SKM-1 (cell line): Measurements from ENCODE around the gene PASD1.
A peak's percentile ranks its signal among the peaks of the same experiment; 100 is the strongest.

Experiments
- DNase-seq: peaks from one replicate; lab custom pipeline; 2025; ENCODE audit not compliant: unreplicated experiment; lab: John Stamatoyannopoulos, UW

Gene PASD1

GRCh38 chrX:151700581-151700980 lies 137.1 kb downstream of the PASD1 start:
- no peak for DNase-seq

DNA sequence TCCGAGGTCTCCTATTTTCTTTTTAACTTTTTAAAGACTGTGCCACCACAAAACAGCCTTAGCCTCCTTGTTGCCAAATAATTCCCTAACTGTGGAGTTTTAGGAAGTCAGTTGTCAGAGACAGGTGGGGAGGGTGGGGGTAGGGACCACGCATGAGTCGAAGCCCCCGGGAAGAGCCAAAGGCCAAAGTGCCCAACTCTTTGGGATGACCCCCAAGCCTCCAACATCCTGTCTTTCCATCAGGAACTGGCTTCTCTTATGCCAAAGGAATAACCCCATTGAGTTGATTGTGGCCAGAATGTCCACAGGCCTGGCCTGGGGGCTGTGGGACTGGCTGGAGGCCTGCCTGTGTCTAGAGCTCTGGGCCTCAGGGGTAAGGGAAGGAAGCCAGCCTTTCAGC lies 137.6 kb downstream of the PASD1 start:
- DNase-seq, result no peak

GRCh38 chrX:151701531-151701930 lies 138.1 kb downstream of the PASD1 start:
- DNase-seq, result no peak

DNA sequence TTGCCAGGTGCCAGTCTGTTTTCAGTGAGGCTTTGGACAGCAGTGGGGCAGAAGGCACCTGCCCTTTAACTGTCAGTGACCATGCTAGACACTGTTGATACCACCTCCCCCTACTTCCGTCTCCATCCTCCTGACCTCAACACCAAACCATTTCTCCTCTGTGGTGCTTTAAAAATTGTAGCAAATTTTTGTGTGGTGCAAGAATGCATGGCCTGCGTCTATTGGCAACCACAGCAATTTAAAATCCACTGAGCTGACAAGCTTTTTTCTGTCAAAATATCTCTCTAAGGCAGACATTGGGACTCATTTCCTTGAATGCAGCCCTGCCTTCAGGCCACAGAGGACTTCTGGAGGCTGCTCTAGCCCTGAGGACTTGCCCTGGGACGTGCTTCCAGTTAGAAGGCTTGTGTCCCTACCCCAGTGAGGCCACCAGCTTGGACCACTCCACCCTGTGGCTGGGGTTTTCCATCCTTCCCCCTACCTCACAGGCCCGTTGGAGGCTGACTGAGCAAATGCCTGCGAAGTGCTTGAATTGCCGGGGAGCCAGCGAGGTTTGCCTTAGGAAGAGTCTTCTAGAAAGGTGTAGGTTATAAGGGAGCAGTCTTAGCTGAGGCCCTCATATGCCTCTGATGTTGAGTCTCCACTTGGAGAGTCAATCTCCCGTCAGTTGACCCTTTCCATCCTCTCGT lies 138.7 kb downstream of the PASD1 start:
- no peak for DNase-seq

DNA sequence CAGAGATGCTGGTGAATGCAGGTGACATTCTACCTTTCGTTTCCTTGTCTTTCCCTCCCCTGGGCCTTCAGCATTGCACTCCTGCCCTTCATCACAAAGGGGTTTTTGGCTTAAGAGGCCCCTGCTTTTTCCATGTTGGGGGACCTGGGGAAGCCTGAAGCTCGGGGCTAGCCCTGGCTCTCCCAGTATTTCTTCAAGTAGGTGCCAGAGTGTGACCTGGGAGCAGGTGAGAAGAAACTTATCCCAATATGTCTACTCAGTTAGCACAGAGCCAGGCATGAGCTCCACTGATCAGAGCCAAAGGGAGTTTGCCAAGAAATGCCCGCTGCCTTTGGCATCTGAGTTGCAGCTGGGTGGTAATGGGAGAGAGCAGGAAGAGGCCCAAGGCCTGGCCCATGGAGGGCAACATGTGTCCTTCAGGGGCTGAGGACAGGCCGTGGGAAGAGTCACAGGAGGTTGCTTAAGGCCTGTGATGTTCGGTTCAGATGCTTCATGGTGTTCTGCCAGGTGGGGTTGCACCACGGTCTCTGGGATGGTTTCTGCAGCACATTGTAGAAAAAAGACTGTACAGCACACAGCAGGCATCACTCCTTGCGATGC lies 139.4 kb downstream of the PASD1 start:
- no peak for DNase-seq

- DNase-seq, result no peak
These were observed 140.0 kb downstream of the PASD1 start for GRCh38 chrX:151703487-151703886.

DNA sequence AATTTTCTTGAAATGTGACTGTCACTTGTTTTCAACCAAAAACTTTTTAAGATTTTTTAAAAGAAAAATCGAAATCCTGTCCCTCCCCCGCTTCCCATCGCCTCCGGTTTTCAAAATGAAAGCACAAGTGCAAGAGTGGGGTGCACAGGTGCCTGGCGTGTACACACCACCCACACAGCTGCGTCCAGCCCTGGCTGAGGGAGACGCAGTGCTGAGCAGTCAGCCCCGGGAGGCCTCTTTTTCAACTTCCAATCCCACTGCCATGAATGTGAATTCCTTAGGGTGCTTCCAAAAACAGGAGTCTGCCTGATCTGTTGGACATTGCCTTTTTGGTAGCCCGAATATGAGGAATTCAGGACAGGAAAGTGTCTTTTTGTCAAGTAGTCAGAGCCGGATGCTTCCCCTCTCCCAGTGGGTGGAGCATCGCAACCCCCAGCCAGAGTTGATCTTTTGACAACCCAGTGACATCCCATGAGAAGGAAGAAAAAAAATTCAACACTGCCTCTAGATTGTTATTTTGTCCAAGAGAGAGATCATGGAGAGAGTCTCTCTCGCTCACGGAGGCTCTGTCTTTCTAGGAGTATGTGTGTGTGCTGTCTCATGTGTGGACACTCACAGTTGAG lies 140.7 kb downstream of the PASD1 start:
- no peak for DNase-seq

DNA sequence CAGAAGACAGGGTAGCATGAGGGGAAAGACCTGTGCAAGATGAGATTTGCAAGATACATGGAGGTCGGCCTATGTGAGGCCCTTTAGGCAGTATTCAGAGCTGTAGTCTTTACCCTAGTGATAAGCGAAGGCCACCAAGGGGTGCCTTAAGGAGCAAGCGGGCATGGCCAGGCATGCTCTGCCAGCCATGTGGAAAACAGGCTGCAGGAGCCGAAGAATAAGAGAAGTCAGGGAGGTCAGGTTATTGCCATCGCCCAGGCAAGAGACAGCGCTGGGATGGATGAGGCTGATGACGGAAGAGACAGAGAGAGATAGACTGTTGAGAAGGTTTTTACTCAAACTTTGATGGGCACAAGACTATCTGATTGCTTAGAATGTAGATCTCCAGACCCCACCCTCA lies 145.3 kb downstream of the PASD1 start:
- DNase-seq, result no peak

- no peak for DNase-seq
These were observed 147.0 kb downstream of the PASD1 start for GRCh38 chrX:151710457-151710856.

DNA sequence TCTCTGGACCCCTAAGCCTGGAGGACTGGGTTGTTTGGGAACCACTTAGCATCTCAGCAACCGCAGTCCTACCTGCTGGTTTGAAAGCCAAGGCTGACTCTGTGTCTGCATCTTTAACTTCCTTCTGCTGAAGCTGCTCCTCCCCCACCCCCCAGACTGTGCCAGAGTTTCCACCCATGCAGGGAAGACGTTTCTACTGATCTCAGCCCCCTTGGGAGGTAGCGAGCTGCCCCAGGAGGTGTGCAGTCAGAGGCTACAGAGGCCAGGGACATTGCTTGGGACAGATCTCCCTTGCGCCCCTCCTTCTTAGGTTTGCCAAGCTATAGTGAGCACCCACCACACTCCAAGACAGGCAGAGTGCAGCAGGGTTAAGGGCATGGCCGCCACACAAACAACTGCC lies 147.7 kb downstream of the PASD1 start:
- DNase-seq, result no peak

GRCh38 chrX:151711787-151712186 lies 148.3 kb downstream of the PASD1 start:
- DNase-seq, result no peak

- DNase-seq, result no peak
These were observed 148.8 kb downstream of the PASD1 start for GRCh38 chrX:151712253-151712652.

DNA sequence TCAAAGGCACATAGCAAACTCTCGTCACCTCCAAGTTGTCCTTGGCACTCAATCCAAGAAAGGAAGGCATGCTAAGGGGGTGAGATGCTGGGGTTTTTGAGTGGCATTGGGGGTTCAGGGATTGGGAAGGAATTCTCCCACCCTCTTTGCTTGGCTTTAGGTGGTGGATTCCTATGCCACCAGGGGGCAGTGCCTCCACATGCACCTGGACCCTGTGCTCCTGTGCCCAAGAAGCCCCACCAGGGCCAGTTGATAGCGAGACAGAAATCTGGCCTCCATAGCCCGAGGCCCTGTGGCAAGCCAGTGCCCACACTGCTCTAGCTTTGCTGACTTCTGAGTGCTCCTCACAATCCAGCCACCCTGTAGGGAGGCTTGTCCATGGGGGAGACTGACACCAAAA lies 150.4 kb downstream of the PASD1 start:
- DNase-seq, result no peak

DNA sequence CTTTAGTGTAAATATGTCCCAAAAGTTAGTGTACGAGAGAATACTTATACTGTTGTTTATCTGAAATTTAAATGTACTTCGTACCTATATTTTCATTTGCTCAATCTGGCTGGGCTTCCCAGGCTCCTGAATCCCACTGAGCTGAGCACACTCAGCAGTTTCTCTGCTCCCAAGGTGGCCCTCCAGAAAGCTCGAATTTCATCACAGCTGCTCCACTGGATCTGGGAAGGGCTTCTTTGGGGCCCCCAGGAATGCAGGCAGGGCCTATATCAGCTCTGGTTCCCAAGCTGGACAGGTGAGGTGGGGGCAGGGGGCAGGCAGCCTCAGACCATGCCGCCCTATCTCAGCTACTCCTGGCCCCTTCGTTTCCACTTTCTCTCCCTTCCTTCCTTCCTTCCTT lies 150.9 kb downstream of the PASD1 start:
- DNase-seq, result no peak

- DNase-seq, result no peak
These were observed 152.3 kb downstream of the PASD1 start, which contains the start of gene FATE1 for GRCh38 chrX:151715752-151716151. FATE1 (plus strand) TSS chrX:151716035; CDS start chrX:151716120, 85 bp downstream.

GRCh38 chrX:151722241-151722846 lies 158.9 kb downstream of the PASD1 start:
- no peak for DNase-seq

GRCh38 chrX:151723156-151723760 lies 159.8 kb downstream of the PASD1 start:
- peak; percentile 4 for DNase-seq

DNA sequence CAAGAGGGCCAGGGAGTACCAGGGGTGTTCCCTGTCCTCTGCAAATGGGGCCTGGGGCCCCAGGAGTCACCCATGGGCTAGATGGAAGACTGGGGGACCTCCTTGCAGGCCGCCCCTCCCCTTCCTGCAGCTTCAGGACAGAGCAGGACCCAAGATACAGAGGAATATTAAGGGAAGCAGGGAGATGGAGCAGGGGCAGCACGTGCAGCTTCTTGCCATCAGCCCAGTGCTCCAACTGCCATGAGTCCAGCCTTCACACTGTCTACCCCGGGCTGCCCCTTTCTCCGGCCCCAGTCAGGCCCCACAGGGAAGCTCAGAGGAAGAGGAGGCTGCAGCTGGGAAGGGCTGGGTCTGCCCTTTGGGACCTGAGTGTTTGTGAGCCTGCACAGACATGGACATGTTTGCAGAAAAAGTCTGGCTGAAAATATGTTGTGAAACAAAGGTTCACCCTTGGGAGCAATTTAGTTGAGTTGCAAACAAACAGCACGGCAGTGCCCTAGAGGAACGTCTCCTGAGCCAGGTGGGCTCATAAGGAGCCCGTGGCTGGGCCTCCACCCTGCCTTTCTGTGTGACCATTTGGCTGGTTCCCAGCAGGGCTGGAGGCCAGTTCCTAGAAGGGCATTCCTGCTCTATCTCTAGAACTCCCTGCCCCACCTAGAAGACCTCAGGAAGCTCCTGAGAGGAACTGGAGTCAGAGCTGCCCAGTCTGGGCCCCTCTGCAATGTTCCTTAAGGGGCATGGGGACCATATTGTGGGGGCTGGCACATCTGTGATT lies 161.3 kb downstream of the PASD1 start:
- no peak for DNase-seq

DNA sequence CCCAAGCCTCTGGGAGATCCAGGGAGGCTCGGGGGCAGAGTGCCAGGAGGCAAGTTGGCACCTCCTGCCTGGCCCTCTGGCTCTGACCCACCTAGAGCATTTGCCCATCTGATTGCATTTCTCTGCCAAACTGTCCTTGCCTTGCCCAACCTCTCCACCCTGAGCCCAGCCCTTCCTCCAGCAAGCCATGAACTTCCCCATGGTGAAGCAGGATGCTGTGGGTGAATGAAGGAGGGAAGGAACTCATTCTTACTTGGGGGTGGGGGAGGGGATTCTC lies 161.8 kb downstream of the PASD1 start:
- DNase-seq, result peak; percentile 4
